Naive thymus-derived CD4-positive, alpha-beta T cell (primary cell): ENCODE data around the gene ADAP1. TPM values are rescaled to one million over a fixed set of nuclear protein-coding genes. Genes with fewer than 3 reads are reported as not detected.
A peak's percentile ranks its signal among the peaks of the same experiment; 100 is the strongest.
"Not testable (repeated sequence)": the region's sequence is repeated elsewhere in the genome, so short reads cannot be mapped to it uniquely, and the experiment has no call there.

Experiments used
- ATAC-seq: fragments of 150-1000 bp; cut with Tn5 transposase; 2 replicates; pipeline ENCODE4 v1.10.0; 2021; ENCODE audit warnings: mild to moderate bottlenecking, moderate library complexity
- CTCF ChIA-PET: fragments of 350-600 bp; sonication (Branson Sonifier 250); formaldehyde crosslinking; loops from one replicate; lab custom pipeline; 2021; ENCODE audit warnings: antibody characterized with exemption; lab: Charles Lee
- POLR2A ChIA-PET: fragments of 350-600 bp; sonication (Branson Sonifier 250); formaldehyde crosslinking; loops from one replicate; lab custom pipeline; 2021; ENCODE audit warnings: antibody characterized with exemption, inconsistent platforms; lab: Charles Lee
- DNase-seq, 9 donors: peaks; one replicate each; pipeline versions ENCODE4 v3.0.0 to v3.0.0-alpha.2; 2020 to 2022; ENCODE audit warnings: mixed read lengths in 1 of 9
- H3K27ac ChIP-seq: one replicate; pipeline ENCODE4 v1.7.0; 2013; ENCODE audit warnings: mild to moderate bottlenecking, low read depth, low read length, moderate library complexity
- H3K27me3 ChIP-seq, 2 donors: one replicate each; pipeline ENCODE4 v1.7.0; 2013; ENCODE audit warnings: low read length in 2 of 2, mild to moderate bottlenecking in 2 of 2, moderate library complexity in 2 of 2; ENCODE audit not compliant: control insufficient read depth in 2 of 2, insufficient read depth in 2 of 2
- H3K36me3 ChIP-seq, 3 experiments: 1 replicate in 2 of 3; 2 replicates in 1 of 3; pipeline ENCODE4 v1.7.0; 2013; ENCODE audit warnings: low read length in 3 of 3, mild to moderate bottlenecking in 3 of 3, moderate library complexity in 1 of 3; ENCODE audit not compliant: insufficient read depth in 3 of 3, control insufficient read depth in 2 of 3
- H3K4me1 ChIP-seq, 2 donors: one replicate each; pipeline ENCODE4 v1.7.0; 2013; ENCODE audit warnings: low read length in 2 of 2, mild to moderate bottlenecking in 2 of 2, moderate library complexity in 1 of 2; ENCODE audit not compliant: control insufficient read depth in 2 of 2, insufficient read depth in 2 of 2
- H3K4me3 ChIP-seq: 2 replicates; pipeline ENCODE4 v1.7.0; 2013; ENCODE audit warnings: mild to moderate bottlenecking, low read length
- H3K9me3 ChIP-seq, 3 experiments: 1 replicate in 2 of 3; 2 replicates in 1 of 3; pipeline ENCODE4 v1.7.0; 2013; ENCODE audit warnings: low read length in 3 of 3; ENCODE audit not compliant: control insufficient read depth in 2 of 3
- H3K27ac Mint-ChIP-seq, 9 donors: one replicate each; pipeline ENCODE4 v1.8.0; 2020 to 2022; ENCODE audit warnings: mixed read lengths in 9 of 9, mild to moderate bottlenecking in 8 of 9, moderate library complexity in 5 of 9, inconsistent platforms in 2 of 9
- H3K27me3 Mint-ChIP-seq, 5 donors: one replicate each; pipeline ENCODE4 v1.8.0; 2021 to 2022; ENCODE audit warnings: mixed read lengths in 5 of 5, mild to moderate bottlenecking in 1 of 5
- H3K36me3 Mint-ChIP-seq, 5 donors: one replicate each; pipeline ENCODE4 v1.8.0; 2020 to 2022; ENCODE audit warnings: mixed read lengths in 5 of 5, mild to moderate bottlenecking in 3 of 5, inconsistent platforms in 1 of 5
- H3K4me1 Mint-ChIP-seq, 7 donors: one replicate each; pipeline ENCODE4 v1.8.0; 2020 to 2022; ENCODE audit warnings: mixed read lengths in 7 of 7, mild to moderate bottlenecking in 3 of 7, inconsistent platforms in 1 of 7
- H3K4me3 Mint-ChIP-seq, 10 donors: one replicate each; pipeline ENCODE4 v1.8.0; 2020 to 2022; ENCODE audit warnings: mild to moderate bottlenecking in 10 of 10, mixed read lengths in 10 of 10, moderate library complexity in 6 of 10, inconsistent platforms in 2 of 10
- H3K9me3 Mint-ChIP-seq, 11 donors: one replicate each; pipeline ENCODE4 v1.8.0; 2020 to 2022; ENCODE audit warnings: mixed read lengths in 11 of 11, mild to moderate bottlenecking in 4 of 11, inconsistent platforms in 1 of 11, moderate library complexity in 1 of 11
- intact Hi-C, 2 donors: fragments of 100-400 bp; cut with micrococcal nuclease; formaldehyde crosslinking; loops; one replicate each; pipeline ENCODE4 v1.15.1; 2023
- polyA plus RNA-seq, 2 donors: library from polyadenylated mRNA; unstranded; fragments of 300-500 nt; fragmentation: Illumina TruSeq; gene quantifications; one replicate each; pipeline ENCODE4 v1.2.3, GENCODE V29; 2021
- total RNA-seq, 6 experiments: library from RNA in 5 of 6; stranded (reverse) in 5 of 6; gene quantifications; 1 replicate in 5 of 6; 2 replicates in 1 of 6; pipeline ENCODE4 v1.2.3 and lab custom pipeline; 2021 to 2026

Gene ADAP1
- total and polyA plus RNA-seq, 7 experiments from 2014 or later, result 3.8 to 68.6 (median 8.7) TPM

GRCh38 chr7:875476-876076, 78.9 kb downstream of the ADAP1 start:
- ChIA-PET CTCF (interaction anchor here (6.3 kb wide), 1 partner anchor 87 kb away, joined by 59 read pairs; no protein-coding TSS in a partner anchor), POLR2A (interaction anchor here (0.6 to 2.6 kb wide), 10 partner anchors 17 to 619 kb away, joined by 3 to 19 read pairs (median 3); partner anchors contain the start of gene COX19)
- ATAC-seq, result no peak
- peak overlapping the region in 6 of 9 donors; percentile 12 to 68 (median 44) for H3K27ac Mint-ChIP-seq
- peaks cover 0 to 2% (median 0%) of the 10 kb centered on the region in 11 donors for H3K9me3 Mint-ChIP-seq
- H3K36me3 Mint-ChIP-seq, result peaks cover 0 to 19% (median 15%) of the 10 kb centered on the region in 5 donors
- intact Hi-C loops, result loop anchor here (1.0 to 10.0 kb wide), 13 partner anchors 43 to 285 kb away; partner anchors contain the start of genes COX19 (in 2 of the 2), DNAAF5 (in 2 of the 2), GPR146 (in 1 of the 2) and PRKAR1B (in 1 of the 2)
- peak overlapping the region; percentile 61 for H3K27ac ChIP-seq
- no peaks in the 10 kb centered on the region for H3K27me3 Mint-ChIP-seq
- H3K4me1 ChIP-seq, result peaks cover 14 to 33% of the 10 kb centered on the region in 2 donors
- no peaks in the 10 kb centered on the region for H3K27me3 ChIP-seq
- peaks cover 0 to 32% (median 3%) of the 10 kb centered on the region in 3 experiments for H3K36me3 ChIP-seq
- peak overlapping the region in 5 of 10 donors; percentile 19 to 59 (median 35) for H3K4me3 Mint-ChIP-seq
- H3K4me3 ChIP-seq, result no peak overlapping the region
- H3K9me3 ChIP-seq, result no peaks in the 10 kb centered on the region
- H3K4me1 Mint-ChIP-seq, result peaks cover 11 to 39% (median 30%) of the 10 kb centered on the region in 7 donors
- peak in 1 of 9 donors; percentile 37 for DNase-seq

DNA sequence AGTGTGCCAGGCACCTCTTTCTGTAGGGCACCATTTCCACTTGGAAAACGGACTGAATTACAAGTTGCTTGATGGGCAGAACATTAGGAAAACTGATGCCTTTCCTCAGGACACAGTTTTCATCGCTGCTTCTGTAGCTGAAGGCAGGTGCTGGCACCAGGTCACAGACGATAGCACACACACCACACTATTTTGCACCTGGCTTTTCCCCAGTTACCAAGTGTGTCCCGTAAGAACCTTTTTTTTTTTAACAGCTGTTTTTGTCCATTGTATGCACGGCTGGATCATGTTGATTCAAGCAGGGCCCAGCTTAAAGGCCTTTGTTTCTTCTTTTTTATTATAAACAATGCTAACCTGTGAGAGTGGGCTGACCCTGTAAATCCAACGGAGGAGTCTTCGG, 79.4 kb downstream of the ADAP1 start:
- H3K4me3 ChIP-seq, result no peak overlapping the region
- ChIA-PET CTCF (interaction anchor here (0.7 to 6.3 kb wide), 2 partner anchors 87 to 143 kb away, joined by 3 to 59 read pairs; no protein-coding TSS in a partner anchor), POLR2A (interaction anchor here (0.6 to 2.6 kb wide), 3 partner anchors 17 to 100 kb away, joined by 3 to 10 read pairs (median 3); partner anchors contain the start of gene COX19)
- H3K4me1 ChIP-seq, result peaks cover 14 to 33% of the 10 kb centered on the region in 2 donors
- ATAC-seq, result no peak
- Mint-ChIP-seq H3K9me3 (peaks cover 0 to 2% (median 0%) of the 10 kb centered on the region in 11 donors), H3K4me1 (peaks cover 11 to 33% (median 26%) of the 10 kb centered on the region in 7 donors), H3K27me3 (no peaks in the 10 kb centered on the region), H3K27ac (peak overlapping the region in 6 of 9 donors; percentile 36 to 68 (median 58)), H3K4me3 (peak overlapping the region in 4 of 10 donors; percentile 14 to 59 (median 40)), H3K36me3 (peaks cover 0 to 21% (median 16%) of the 10 kb centered on the region in 5 donors)
- intact Hi-C loops, result loop anchor here (5.0 to 10.0 kb wide), 3 partner anchors 163 to 273 kb away; no protein-coding TSS in a partner anchor
- DNase-seq, result no peak
- H3K27me3 ChIP-seq, result no peaks in the 10 kb centered on the region
- H3K36me3 ChIP-seq, result peaks cover 0 to 36% (median 3%) of the 10 kb centered on the region in 3 experiments
- H3K9me3 ChIP-seq, result no peaks in the 10 kb centered on the region
- H3K27ac ChIP-seq, result no peak overlapping the region

- H3K9me3 Mint-ChIP-seq, result peaks cover 0 to 2% (median 0%) of the 10 kb centered on the region in 11 donors
- peaks cover 11 to 30% of the 10 kb centered on the region in 2 donors for H3K4me1 ChIP-seq
- ChIA-PET CTCF (interaction anchor here (0.7 to 6.3 kb wide), 5 partner anchors 61 to 296 kb away, joined by 3 to 59 read pairs (median 4); no protein-coding TSS in a partner anchor), POLR2A (interaction anchor here (1.5 kb wide), 1 partner anchor 61 kb away, joined by 4 read pairs; no protein-coding TSS in a partner anchor)
- H3K27me3 Mint-ChIP-seq, result no peaks in the 10 kb centered on the region
- peak overlapping the region; percentile 24 for H3K27ac ChIP-seq
- H3K36me3 Mint-ChIP-seq, result peaks cover 0 to 21% (median 20%) of the 10 kb centered on the region in 5 donors
- intact Hi-C loops, result loop anchor here in 1 of 2 donors (10.0 kb wide), 1 partner anchor 269 kb away; no protein-coding TSS in a partner anchor
- peaks cover 3 to 30% (median 22%) of the 10 kb centered on the region in 7 donors for H3K4me1 Mint-ChIP-seq
- H3K27me3 ChIP-seq, result no peaks in the 10 kb centered on the region
- DNase-seq (no peak), ATAC-seq (no peak)
- no peak overlapping the region for H3K4me3 ChIP-seq
- H3K27ac Mint-ChIP-seq, result peak overlapping the region in 8 of 9 donors; percentile 31 to 80 (median 70)
- H3K36me3 ChIP-seq, result peaks cover 0 to 38% (median 3%) of the 10 kb centered on the region in 3 experiments
- H3K9me3 ChIP-seq, result no peaks in the 10 kb centered on the region
- no peak overlapping the region for H3K4me3 Mint-ChIP-seq
Observed at GRCh38 chr7:874031-874749, 80.3 kb downstream of the ADAP1 start.

GRCh38 chr7:873367-874002, 81.0 kb downstream of the ADAP1 start:
- CTCF ChIA-PET, result interaction anchor here (0.7 to 6.3 kb wide), 10 partner anchors 13 to 563 kb away, joined by 3 to 59 read pairs (median 4); no protein-coding TSS in a partner anchor
- intact Hi-C loops, result loop anchor here (1.0 to 10.0 kb wide), 6 partner anchors 41 to 551 kb away; partner anchors contain the start of gene SUN1 (in 1 of the 2)
- H3K36me3 Mint-ChIP-seq, result peaks cover 0 to 21% (median 20%) of the 10 kb centered on the region in 5 donors
- Histone ChIP-seq H3K4me1 (peaks cover 7 to 24% of the 10 kb centered on the region in 2 donors), H3K27me3 (no peaks in the 10 kb centered on the region), H3K27ac (peak overlapping the region; percentile 22), H3K9me3 (no peaks in the 10 kb centered on the region), H3K4me3 (no peak overlapping the region), H3K36me3 (peaks cover 0 to 36% (median 3%) of the 10 kb centered on the region in 3 experiments)
- peak overlapping the region in 3 of 10 donors; percentile 13 to 38 (median 23) for H3K4me3 Mint-ChIP-seq
- peak overlapping the region; percentile 31 to 80 (median 65) for H3K27ac Mint-ChIP-seq
- H3K9me3 Mint-ChIP-seq, result peaks cover 0 to under 1% (median 0%) of the 10 kb centered on the region in 11 donors
- peaks cover 0 to 25% (median 19%) of the 10 kb centered on the region in 7 donors for H3K4me1 Mint-ChIP-seq
- no peaks in the 10 kb centered on the region for H3K27me3 Mint-ChIP-seq
- POLR2A ChIA-PET, result interaction anchor here (1.5 kb wide), 1 partner anchor 60 kb away, joined by 4 read pairs; no protein-coding TSS in a partner anchor
- peak; percentile 41 to 72 (median 60) for DNase-seq
- ATAC-seq, result peak; percentile 54

DNA sequence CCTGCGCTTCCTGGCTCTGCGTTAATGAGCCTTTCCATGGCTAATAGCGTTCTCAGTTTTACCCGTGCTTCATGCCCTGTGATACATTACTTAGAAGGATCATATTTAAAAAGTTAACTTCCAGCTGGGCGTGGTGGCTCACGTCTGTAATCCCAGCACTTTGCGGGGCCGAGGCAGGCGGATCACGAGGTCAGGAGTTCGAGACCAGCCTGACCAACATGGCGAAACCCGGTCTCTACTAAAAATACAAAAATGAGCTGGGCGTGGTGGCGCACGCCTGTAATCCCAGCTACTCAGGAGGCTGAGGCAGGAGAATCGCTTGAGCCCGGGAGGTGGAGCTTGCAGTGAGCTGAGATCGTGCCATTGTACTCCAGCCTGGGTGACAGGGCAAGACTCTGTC, 81.8 kb downstream of the ADAP1 start:
- peaks cover 0 to 21% (median 16%) of the 10 kb centered on the region in 5 donors for H3K36me3 Mint-ChIP-seq
- H3K4me1 Mint-ChIP-seq, result peaks cover under 1 to 19% (median 14%) of the 10 kb centered on the region in 7 donors
- intact Hi-C loops, result loop anchor here (1.0 to 10.0 kb wide), 6 partner anchors 40 to 550 kb away; partner anchors contain the start of gene SUN1 (in 1 of the 2)
- H3K36me3 ChIP-seq, result peaks cover 0 to 42% (median 3%) of the 10 kb centered on the region in 3 experiments
- CTCF ChIA-PET, result interaction anchor here (0.7 to 6.3 kb wide), 9 partner anchors 13 to 562 kb away, joined by 3 to 59 read pairs (median 4); no protein-coding TSS in a partner anchor
- not testable (repeated sequence) for H3K9me3 ChIP-seq, H3K4me3 Mint-ChIP-seq, H3K4me3 ChIP-seq, H3K9me3 Mint-ChIP-seq, H3K27me3 Mint-ChIP-seq, H3K27me3 ChIP-seq, DNase-seq, H3K27ac ChIP-seq, ATAC-seq
- H3K4me1 ChIP-seq, result peaks cover 0 to 17% of the 10 kb centered on the region in 2 donors
- peak overlapping the region in 4 of 9 donors; percentile 17 to 74 (median 62) for H3K27ac Mint-ChIP-seq
- POLR2A ChIA-PET, result interaction anchor here (0.7 to 1.5 kb wide), 2 partner anchors 59 to 85 kb away, joined by 3 to 4 read pairs; no protein-coding TSS in a partner anchor
